GM23338 (cell line): ENCODE results near the gene AREL1.

Source experiments
- CREB1 ChIP-seq: fragments of 250-450 bp; sonication (Bioruptor Pico); IDR thresholded peaks from 2 replicates; pipeline ENCODE4 v1.5.0; 2020; ENCODE audit warnings: low read depth, mild to moderate bottlenecking, moderate library complexity
- EZH2 ChIP-seq: fragments of 200-600 bp; sonication (generic); IDR thresholded peaks from one replicate; pipeline ENCODE4 v1.8.0; 2017; ENCODE audit warnings: antibody characterized with exemption, mild to moderate bottlenecking, low read depth; ENCODE audit not compliant: unreplicated experiment
- EZH2phosphoT487 ChIP-seq: fragments of 200-600 bp; sonication (generic); IDR thresholded peaks from one replicate; pipeline ENCODE4 v1.8.1; 2018; ENCODE audit warnings: antibody characterized with exemption; ENCODE audit not compliant: unreplicated experiment
- JUNB ChIP-seq: IDR thresholded peaks from one replicate; pipeline ENCODE4 v1.6.1; 2016; ENCODE audit warnings: antibody characterized with exemption; ENCODE audit not compliant: unreplicated experiment
- POLR2AphosphoS5 ChIP-seq: IDR thresholded peaks from 2 replicates; pipeline ENCODE4 v1.6.1; 2016; ENCODE audit warnings: antibody characterized with exemption, low read depth
- STAT1 ChIP-seq: IDR thresholded peaks from one replicate; pipeline ENCODE4 v1.6.1; 2016; ENCODE audit warnings: antibody characterized with exemption; ENCODE audit not compliant: unreplicated experiment
- ZNF114 ChIP-seq: fragments of 250-450 bp; sonication (Bioruptor Pico); IDR thresholded peaks from 2 replicates; pipeline ENCODE4 v1.5.0; 2020; ENCODE audit warnings: mild to moderate bottlenecking, moderate library complexity
- TF ChIP-seq, protein P1 (sequence below), 2 experiments: fragments of 200-600 bp in 1 of 2; sonication (generic) in 1 of 2; conservative IDR thresholded peaks; 2 replicates each; pipeline versions ENCODE4 v1.5.1 to v1.6.1; 2016 to 2017; ENCODE audit warnings: antibody characterized with exemption in 2 of 2, low read depth in 2 of 2, mild to moderate bottlenecking in 2 of 2, moderate library complexity in 1 of 2
- TF ChIP-seq, protein P2 (sequence below): IDR thresholded peaks from one replicate; pipeline ENCODE4 v1.6.1; 2018; ENCODE audit warnings: antibody characterized with exemption; ENCODE audit not compliant: unreplicated experiment
- TF ChIP-seq, protein P3 (sequence below): IDR thresholded peaks from 2 replicates; pipeline ENCODE4 v1.6.1; 2016; ENCODE audit warnings: antibody characterized with exemption

DNA sequence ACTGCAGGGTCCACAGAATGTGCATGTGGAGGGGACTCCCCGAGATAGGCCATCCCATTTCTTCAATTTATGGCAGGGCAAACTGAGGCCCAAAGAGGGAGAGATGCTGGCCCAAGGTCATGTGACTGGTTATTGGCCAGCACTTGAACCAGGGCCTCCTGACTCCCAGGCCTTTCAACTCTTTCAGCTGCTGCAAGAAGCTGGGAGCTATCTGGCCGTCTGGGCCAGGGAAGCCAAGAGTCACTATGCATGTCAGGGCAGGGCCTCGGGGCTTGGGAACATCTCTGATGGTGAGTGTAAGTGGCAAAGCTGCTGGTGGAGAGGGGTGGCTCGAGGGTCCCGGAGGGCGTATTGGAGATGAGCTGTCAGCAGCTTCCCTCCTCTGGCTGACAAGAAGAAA lies 91.3 kb downstream of the AREL1 start:
- TF ChIP-seq EZH2 (no peak), POLR2AphosphoS5 (no peak), EZH2phosphoT487 (no peak), CREB1 (CRISPR knock-in tag) (no peak), STAT1 (no peak), ZNF114 (no peak), JUNB (no peak)
- TF ChIP-seq, protein P1, sequence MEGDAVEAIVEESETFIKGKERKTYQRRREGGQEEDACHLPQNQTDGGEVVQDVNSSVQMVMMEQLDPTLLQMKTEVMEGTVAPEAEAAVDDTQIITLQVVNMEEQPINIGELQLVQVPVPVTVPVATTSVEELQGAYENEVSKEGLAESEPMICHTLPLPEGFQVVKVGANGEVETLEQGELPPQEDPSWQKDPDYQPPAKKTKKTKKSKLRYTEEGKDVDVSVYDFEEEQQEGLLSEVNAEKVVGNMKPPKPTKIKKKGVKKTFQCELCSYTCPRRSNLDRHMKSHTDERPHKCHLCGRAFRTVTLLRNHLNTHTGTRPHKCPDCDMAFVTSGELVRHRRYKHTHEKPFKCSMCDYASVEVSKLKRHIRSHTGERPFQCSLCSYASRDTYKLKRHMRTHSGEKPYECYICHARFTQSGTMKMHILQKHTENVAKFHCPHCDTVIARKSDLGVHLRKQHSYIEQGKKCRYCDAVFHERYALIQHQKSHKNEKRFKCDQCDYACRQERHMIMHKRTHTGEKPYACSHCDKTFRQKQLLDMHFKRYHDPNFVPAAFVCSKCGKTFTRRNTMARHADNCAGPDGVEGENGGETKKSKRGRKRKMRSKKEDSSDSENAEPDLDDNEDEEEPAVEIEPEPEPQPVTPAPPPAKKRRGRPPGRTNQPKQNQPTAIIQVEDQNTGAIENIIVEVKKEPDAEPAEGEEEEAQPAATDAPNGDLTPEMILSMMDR (conservative IDR thresholded peaks at IDR 0.05; ENCODE audit: low read depth in 2 of 2) = no peak
- TF ChIP-seq, protein P2, sequence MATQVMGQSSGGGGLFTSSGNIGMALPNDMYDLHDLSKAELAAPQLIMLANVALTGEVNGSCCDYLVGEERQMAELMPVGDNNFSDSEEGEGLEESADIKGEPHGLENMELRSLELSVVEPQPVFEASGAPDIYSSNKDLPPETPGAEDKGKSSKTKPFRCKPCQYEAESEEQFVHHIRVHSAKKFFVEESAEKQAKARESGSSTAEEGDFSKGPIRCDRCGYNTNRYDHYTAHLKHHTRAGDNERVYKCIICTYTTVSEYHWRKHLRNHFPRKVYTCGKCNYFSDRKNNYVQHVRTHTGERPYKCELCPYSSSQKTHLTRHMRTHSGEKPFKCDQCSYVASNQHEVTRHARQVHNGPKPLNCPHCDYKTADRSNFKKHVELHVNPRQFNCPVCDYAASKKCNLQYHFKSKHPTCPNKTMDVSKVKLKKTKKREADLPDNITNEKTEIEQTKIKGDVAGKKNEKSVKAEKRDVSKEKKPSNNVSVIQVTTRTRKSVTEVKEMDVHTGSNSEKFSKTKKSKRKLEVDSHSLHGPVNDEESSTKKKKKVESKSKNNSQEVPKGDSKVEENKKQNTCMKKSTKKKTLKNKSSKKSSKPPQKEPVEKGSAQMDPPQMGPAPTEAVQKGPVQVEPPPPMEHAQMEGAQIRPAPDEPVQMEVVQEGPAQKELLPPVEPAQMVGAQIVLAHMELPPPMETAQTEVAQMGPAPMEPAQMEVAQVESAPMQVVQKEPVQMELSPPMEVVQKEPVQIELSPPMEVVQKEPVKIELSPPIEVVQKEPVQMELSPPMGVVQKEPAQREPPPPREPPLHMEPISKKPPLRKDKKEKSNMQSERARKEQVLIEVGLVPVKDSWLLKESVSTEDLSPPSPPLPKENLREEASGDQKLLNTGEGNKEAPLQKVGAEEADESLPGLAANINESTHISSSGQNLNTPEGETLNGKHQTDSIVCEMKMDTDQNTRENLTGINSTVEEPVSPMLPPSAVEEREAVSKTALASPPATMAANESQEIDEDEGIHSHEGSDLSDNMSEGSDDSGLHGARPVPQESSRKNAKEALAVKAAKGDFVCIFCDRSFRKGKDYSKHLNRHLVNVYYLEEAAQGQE = no peak
- TF ChIP-seq, protein P3, sequence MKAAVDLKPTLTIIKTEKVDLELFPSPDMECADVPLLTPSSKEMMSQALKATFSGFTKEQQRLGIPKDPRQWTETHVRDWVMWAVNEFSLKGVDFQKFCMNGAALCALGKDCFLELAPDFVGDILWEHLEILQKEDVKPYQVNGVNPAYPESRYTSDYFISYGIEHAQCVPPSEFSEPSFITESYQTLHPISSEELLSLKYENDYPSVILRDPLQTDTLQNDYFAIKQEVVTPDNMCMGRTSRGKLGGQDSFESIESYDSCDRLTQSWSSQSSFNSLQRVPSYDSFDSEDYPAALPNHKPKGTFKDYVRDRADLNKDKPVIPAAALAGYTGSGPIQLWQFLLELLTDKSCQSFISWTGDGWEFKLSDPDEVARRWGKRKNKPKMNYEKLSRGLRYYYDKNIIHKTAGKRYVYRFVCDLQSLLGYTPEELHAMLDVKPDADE = no peak
